GM12872 (cell line): Measurements from ENCODE around the gene BTBD3.

Experiments
- TF ChIP-seq, protein P1 (sequence below): IDR thresholded peaks from 3 replicates; pipeline ENCODE4 v1.5.1; 2011; ENCODE audit warnings: low read depth, mild to moderate bottlenecking, low read length, moderate library complexity; ENCODE audit not compliant: insufficient read depth

Gene BTBD3

DNA sequence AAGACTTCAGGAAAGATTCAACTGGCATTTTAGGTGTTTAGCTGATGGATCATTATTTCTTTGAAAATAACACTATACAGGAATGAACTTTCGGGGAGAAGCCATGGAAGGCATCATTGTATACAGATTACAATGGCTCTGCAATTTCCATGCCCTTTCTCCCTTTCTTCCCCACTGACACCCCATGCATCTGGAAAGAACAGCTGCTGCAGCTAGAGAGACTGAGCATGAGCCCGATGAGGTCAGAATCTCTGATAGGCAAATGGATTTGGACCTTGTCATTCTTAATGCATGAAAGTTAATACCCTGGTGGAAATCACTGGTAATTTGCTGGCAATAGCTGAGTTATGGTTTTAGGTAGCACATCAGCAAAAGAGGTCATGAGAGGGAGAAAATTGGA is 54.8 kb downstream of the BTBD3 start:
- TF ChIP-seq, protein P1, sequence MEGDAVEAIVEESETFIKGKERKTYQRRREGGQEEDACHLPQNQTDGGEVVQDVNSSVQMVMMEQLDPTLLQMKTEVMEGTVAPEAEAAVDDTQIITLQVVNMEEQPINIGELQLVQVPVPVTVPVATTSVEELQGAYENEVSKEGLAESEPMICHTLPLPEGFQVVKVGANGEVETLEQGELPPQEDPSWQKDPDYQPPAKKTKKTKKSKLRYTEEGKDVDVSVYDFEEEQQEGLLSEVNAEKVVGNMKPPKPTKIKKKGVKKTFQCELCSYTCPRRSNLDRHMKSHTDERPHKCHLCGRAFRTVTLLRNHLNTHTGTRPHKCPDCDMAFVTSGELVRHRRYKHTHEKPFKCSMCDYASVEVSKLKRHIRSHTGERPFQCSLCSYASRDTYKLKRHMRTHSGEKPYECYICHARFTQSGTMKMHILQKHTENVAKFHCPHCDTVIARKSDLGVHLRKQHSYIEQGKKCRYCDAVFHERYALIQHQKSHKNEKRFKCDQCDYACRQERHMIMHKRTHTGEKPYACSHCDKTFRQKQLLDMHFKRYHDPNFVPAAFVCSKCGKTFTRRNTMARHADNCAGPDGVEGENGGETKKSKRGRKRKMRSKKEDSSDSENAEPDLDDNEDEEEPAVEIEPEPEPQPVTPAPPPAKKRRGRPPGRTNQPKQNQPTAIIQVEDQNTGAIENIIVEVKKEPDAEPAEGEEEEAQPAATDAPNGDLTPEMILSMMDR = no peak
